ENCODE measurements around the gene PRR14L. TPM values are rescaled to one million over a fixed set of nuclear protein-coding genes. Genes with fewer than 3 reads are reported as not detected.
"Not testable (repeated sequence)": the region's sequence is repeated elsewhere in the genome, so short reads cannot be mapped to it uniquely, and the experiment has no call there.

Gene PRR14L
- total RNA-seq, 1 donor from 2014 or later, result 15.3 TPM

- DNase-seq (ENCODE audit: low read depth in 2 of 2), result no peak
These were observed 67.2 kb downstream of the PRR14L start for GRCh38 chr22:31682751-31683150.

DNA sequence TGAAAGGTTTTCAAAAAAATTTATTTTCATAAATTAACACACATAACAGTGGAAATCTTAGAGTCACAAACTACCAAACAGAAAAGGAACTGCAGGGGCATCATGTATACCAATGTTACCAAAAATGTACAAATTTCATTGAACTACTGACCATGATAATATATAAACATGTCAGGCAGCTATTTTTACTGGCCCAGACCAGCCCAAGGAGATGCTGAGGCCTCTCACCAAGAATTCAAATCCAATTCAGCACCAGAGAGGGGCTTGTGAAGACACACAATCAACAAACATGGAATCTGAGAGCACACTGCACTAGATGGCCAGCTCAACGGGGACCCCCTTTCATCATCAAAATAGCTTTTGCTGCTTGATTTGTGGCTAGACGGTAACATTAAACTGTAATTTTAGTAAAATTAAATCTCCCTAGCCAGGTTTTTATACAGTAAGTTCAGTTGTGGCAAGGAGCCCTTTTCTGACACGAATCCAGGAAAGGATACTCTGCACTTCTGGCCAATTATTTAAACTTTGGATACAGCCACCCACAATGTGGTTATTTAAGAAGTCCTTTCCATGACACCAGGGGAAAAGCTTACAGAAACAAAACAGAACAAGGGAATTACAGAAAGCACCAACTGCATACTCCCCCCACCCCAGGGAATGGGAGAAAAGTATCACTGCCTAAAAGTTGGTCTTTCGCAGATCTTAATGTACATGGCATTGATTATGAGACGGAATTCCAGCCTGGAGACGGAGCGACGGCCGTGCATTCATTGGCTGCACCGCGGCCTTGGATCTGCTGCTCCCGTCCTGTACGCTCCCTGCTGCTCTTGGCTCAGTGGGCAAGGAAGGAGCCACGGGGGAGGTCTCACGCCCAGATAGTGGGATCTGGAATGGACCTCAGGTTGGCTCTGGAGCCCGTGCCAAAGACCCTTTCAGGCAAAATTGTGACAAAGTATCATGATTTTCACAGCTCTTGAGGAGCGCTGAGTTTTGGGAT, 68.3 kb downstream of the PRR14L start:
- no peak for DNase-seq (ENCODE audit: low read depth in 2 of 2)

GRCh38 chr22:31680861-31681341, 69.0 kb downstream of the PRR14L start:
- peak in 1 of 2 donors; percentile 4 for DNase-seq (ENCODE audit: low read depth in 2 of 2)

DNA sequence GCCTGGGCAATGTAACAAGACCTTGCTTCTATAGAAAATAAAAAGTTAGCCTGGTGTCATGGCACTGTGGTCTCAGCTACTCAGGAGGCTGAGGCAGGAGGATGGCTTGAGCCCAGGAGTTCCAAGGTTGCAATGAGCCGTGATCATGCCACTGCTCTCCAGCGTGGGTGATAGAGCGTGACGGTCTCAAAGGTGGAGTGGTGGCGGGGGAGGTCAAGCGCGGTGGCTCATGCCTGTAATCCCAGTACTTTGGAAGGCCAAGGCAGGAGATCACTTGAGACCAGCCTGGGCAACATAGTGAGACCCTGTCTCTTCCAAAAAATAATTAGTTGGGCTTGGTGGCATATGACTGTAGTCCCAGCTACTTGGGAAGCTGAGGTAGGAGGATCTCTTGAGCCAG, 71.2 kb downstream of the PRR14L start:
- no peak for DNase-seq (ENCODE audit: low read depth in 2 of 2)

DNA sequence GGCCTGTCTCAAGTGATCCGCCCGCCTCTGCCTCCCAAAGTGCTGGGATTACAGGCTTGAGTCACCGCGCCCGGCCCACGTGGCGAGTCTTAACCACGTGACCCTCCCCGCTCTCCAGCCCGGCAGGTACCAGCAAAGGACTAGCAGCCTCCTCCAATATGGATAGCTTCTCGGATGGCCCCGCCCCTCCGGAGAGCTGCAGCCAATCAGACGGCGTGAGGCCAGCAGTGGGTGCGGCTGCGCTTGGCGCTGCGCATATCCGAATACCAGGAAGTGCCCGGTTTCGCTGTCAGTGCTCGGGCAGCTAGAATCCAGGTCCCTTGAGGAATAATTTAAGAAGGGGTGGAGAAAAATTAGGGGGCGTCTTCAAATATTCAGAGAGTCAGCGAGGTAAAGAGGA, 73.2 kb downstream of the PRR14L start:
- DNase-seq (ENCODE audit: low read depth in 2 of 2), result peak; percentile 74 to 93

DNA sequence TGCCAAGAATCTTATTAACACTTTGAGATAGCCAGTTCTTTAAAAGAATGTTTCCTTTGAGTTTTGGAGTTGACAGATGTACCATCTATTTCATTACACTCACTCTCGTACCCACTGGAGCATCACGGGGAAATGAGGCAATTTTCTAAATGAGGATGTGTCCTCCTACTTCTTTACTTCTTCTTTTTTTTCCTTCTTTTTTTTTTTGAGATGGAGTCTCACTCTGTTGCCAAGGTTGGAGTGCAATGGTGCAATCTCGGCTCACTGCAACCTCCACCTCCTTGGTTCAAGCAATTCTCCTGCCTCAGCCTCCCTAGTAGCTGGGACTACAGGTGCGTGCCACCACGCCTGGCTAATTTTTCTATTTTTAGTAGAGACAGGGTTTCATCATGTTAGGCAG, 75.7 kb downstream of the PRR14L start:
- not testable (repeated sequence) for DNase-seq (ENCODE audit: low read depth in 2 of 2)

- not testable (repeated sequence) for DNase-seq (ENCODE audit: low read depth in 2 of 2)
These were observed 81.1 kb downstream of the PRR14L start for GRCh38 chr22:31668849-31669248.

DNA sequence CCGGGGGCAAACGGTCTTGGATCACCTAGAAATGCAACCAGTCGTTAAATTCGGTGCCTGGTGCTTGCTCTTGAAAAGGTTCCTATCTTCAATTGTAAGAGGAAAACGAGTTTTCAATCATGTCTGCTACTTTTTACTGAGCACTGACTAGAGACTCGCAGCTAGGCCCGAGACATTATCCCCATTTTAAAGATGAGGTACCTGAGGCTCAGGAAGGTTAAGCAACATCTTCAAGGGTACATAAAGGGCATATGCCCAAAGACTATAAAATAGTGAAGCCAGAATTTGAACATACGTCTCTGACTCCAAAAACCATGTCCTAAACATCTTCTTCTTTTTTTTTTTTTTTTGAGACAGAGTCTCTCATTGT, 87.3 kb downstream of the PRR14L start:
- no peak for DNase-seq (ENCODE audit: low read depth in 2 of 2)

- DNase-seq (ENCODE audit: low read depth in 2 of 2), result peak; percentile 88 to 97
These were observed 87.9 kb downstream of the PRR14L start, which contains the start of gene PISD for GRCh38 chr22:31661851-31662667. Gene PISD, minus strand, starts transcription at chr22:31662215. Its CDS starts 7 bp downstream, at chr22:31662208.

- DNase-seq (ENCODE audit: low read depth in 2 of 2), result peak in 1 of 2 donors; percentile 84
These were observed 89.0 kb downstream of the PRR14L start for GRCh38 chr22:31660860-31661341.

GRCh38 chr22:31659246-31659645, 90.7 kb downstream of the PRR14L start:
- DNase-seq (ENCODE audit: low read depth in 2 of 2), result no peak

DNA sequence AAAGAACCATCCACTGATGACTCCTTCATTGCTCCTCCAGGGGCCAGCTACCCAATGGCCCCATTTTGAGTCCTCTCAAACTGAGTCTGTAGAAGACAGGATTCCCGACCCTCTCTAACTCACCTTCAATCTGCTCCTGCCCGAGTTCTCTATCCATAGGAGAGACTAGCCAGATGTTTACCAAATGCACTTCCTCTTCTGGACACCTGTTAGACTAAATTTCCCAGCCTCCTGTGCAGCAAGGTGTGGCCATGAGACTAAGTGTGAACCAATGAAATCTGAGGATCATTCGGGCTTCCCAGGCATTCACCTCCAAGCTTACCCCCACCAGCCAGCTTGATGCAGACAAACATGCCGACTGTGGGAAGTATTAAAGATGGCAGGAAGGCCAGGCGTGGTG, 95.5 kb downstream of the PRR14L start:
- no peak for DNase-seq (ENCODE audit: low read depth in 2 of 2)

DNA sequence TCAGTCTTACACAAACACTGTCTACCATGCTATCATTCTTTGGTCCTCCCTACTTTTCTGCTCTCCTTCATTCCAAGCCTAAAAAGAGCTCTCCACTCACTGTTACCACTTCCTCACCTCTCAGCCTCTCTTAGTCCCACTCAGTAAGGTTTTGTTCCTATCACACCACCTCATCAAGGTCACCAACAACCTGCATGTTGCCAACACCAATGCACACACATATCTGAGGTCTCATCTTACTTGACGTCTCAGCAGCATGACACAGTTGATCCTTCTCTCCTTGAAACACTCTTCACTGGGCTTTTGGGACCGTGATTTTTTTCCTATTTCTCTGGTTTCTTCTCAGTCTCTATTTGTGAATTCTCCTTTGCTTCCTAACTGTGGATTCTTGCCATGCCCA, 96.0 kb downstream of the PRR14L start:
- no peak for DNase-seq (ENCODE audit: low read depth in 2 of 2)

DNA sequence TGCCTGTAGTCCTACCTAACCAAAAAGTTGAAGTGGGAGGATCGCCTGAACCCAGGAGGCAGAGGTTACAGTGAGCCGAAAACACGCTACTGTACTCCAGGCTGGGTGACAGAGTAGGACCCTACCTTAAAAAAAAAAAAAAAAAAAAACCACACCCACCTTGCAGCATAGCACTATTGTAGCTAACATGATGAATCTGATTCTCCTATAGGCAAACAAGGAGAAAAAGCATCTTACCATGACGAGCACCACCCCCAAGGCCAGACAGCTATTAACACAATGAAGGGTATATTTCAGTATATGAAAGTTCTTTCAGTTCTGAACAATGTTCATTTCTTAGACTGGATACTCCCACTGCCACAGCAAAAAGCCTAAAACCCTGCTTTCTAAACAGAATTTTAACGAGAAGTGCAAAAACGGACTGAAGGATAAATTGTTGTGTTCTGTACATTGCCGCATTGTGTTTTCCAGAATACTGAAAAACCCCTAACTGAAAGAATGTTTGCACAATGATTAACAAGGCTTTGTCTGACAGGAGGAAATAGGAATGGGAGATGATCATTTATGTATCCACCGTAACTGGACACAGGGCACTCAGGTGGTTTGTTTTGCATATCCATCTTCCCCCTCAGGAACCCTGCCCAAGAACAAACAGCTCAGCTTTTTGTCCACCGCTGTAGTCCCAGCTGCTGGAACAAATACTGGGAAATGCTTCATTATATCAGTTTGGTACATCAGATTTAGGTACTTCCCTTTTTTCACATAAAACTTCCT, 96.8 kb downstream of the PRR14L start:
- DNase-seq (ENCODE audit: low read depth in 2 of 2), result peak in 1 of 2 donors; percentile 42

DNA sequence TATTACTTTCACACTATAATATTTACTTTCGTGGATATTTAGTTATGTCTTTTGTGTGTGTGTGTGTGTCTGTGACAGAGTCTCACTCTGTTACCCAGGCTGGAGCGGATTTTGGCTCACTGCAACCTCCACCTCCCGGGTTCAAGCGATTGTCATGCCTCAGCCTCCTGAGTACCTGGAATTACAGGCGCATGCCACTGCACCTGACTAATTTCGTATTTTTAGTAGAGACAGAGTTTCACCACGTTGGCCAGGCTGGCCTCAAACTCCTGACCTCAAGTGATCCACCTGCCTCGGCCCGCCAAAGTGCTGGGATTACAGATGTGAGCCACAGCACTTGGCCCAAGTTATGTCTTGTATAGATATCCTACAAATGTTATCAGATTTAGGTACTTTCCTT, 97.8 kb downstream of the PRR14L start:
- DNase-seq (ENCODE audit: low read depth in 2 of 2), result no peak

DNA sequence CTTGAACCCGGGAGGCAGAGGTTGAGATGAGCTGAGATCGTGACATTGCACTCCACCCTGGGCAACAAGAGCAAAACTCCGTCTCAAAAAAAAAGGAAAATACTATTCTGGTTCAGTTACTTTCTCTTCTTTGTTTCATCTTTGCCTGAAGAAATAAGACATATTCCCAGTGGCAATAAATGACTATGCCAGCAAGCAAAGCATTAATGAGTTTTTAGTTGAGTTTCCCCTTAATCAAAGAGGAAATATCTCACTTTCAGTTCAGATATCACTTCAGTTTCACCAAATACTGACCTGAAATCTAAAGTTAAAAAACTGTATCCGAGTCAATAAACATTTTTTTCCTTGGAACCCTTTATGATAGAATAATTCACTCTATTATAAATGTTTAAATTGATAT, 98.3 kb downstream of the PRR14L start:
- no peak for DNase-seq (ENCODE audit: low read depth in 2 of 2)

GRCh38 chr22:31650391-31650790, 99.5 kb downstream of the PRR14L start:
- no peak for DNase-seq (ENCODE audit: low read depth in 2 of 2)

DNA sequence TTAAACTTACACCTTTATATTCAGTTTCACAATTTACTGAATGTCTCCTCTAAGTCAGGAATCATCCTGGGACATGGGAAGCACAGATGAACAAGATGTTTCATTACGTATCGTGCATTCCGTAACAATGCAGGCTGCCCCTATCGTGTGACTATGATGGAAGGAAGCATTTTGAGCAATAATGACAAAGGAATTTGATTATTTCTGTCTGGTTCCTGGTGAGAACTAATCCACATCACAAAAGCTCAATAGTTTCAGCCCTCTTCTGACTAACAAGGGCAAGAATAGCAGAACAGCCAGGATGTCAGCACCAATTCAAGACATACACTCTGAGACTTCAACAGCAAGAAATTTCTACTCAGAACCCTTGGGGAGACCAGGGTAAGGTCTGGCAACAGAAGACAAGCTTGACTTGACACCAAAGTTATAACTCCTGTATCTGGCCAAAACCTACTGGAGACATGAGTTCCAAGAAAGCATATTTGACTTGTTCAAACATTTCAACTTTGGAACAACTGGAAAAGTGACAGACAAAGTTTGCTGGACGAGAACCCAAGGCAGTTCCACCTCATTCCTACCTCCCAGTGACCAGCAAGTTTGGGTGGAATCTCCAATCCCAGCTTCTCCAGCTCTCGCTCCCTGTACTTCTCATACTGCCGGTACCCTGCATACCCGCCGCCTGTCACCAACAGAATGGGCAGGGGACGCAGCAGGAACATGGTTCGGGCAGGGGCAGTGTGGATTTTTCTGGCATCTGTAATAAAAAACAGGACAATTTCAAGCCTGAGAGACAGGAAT, 102.2 kb downstream of the PRR14L start:
- peak in 1 of 2 donors; percentile 80 for DNase-seq (ENCODE audit: low read depth in 2 of 2)

GRCh38 chr22:31647066-31647465, 102.9 kb downstream of the PRR14L start:
- no peak for DNase-seq (ENCODE audit: low read depth in 2 of 2)

Measured in dermis microvascular lymphatic vessel endothelial cell (primary cell).